Liver (tissue), 9 donors: Measurements from ENCODE around the gene U2AF1L4. TPM values are rescaled to one million over a fixed set of nuclear protein-coding genes. Genes with fewer than 3 reads are reported as not detected.

Experiments used
- DNase-seq: peaks from one replicate; pipeline ENCODE4 v3.0.0-alpha.2; 2017; ENCODE audit warnings: low spot score
- H3K27ac ChIP-seq, 2 donors: one replicate each; pipeline ENCODE4 v1.7.0; 2013; ENCODE audit warnings: inconsistent platforms in 2 of 2, low read length in 2 of 2, control low read depth in 1 of 2, low read depth in 1 of 2, mild to moderate bottlenecking in 1 of 2
- H3K27me3 ChIP-seq, 4 donors: one replicate each; pipeline versions ENCODE4 v1.6.1 to v1.7.0; 2013; ENCODE audit warnings: low read length in 3 of 4, inconsistent platforms in 1 of 4, mild to moderate bottlenecking in 1 of 4, moderate library complexity in 1 of 4; ENCODE audit not compliant: control insufficient read depth in 4 of 4, insufficient read depth in 4 of 4
- H3K36me3 ChIP-seq, 4 donors: one replicate each; pipeline versions ENCODE4 v1.6.1 to v1.7.0; 2013; ENCODE audit warnings: low read length in 3 of 4, mild to moderate bottlenecking in 3 of 4, low read depth in 1 of 4, moderate library complexity in 1 of 4; ENCODE audit not compliant: control insufficient read depth in 4 of 4, insufficient read depth in 3 of 4
- H3K4me1 ChIP-seq, 4 donors: one replicate each; pipeline versions ENCODE4 v1.6.1 to v1.7.0; 2013; ENCODE audit warnings: low read length in 3 of 4, mild to moderate bottlenecking in 3 of 4, moderate library complexity in 1 of 4; ENCODE audit not compliant: control insufficient read depth in 4 of 4, insufficient read depth in 4 of 4
- H3K4me3 ChIP-seq, 3 donors: one replicate each; pipeline versions ENCODE4 v1.6.1 to v1.7.0; 2013; ENCODE audit warnings: low read length in 3 of 3, control low read depth in 1 of 3, low read depth in 1 of 3, mild to moderate bottlenecking in 1 of 3
- H3K9ac ChIP-seq, 2 donors: one replicate each; pipeline ENCODE4 v1.7.0; 2013; ENCODE audit warnings: low read length in 2 of 2, mild to moderate bottlenecking in 2 of 2, moderate library complexity in 2 of 2, control low read depth in 1 of 2, low read depth in 1 of 2
- H3K9me3 ChIP-seq, 4 donors: one replicate each; pipeline versions ENCODE4 v1.6.1 to v1.7.0; 2013; ENCODE audit warnings: low read length in 3 of 4; ENCODE audit not compliant: control insufficient read depth in 4 of 4
- CTCF ChIP-seq: fragments of 150-350 bp; IDR thresholded peaks from 2 replicates; pipeline ENCODE4 v1.5.1; 2017; ENCODE audit warnings: improper control_type of control experiment, low read depth, low read length; ENCODE audit not compliant: missing input control
- FOXA2 ChIP-seq: IDR thresholded peaks from 2 replicates; pipeline ENCODE4 v1.6.1; 2016; ENCODE audit warnings: antibody characterized with exemption
- GABPA ChIP-seq, 2 donors: IDR thresholded peaks in 1 of 2; conservative IDR thresholded peaks in 1 of 2; 2 replicates each; pipeline ENCODE4 v1.6.1; 2016; ENCODE audit warnings: antibody characterized with exemption in 2 of 2, mild to moderate bottlenecking in 1 of 2, moderate library complexity in 1 of 2
- HNF4A ChIP-seq, 2 donors: conservative IDR thresholded peaks; 2 replicates each; pipeline ENCODE4 v1.6.1; 2016; ENCODE audit warnings: antibody characterized with exemption in 2 of 2, mild to moderate bottlenecking in 2 of 2
- HNF4G ChIP-seq: IDR thresholded peaks from 2 replicates; pipeline ENCODE4 v1.6.1; 2016; ENCODE audit warnings: antibody characterized with exemption
- NR2F2 ChIP-seq: IDR thresholded peaks from 2 replicates; pipeline ENCODE4 v1.6.1; 2016; ENCODE audit warnings: antibody characterized with exemption
- TAF1 ChIP-seq: conservative IDR thresholded peaks from 2 replicates; pipeline ENCODE4 v1.6.1; 2016; ENCODE audit warnings: antibody characterized with exemption, mild to moderate bottlenecking
- YY1 ChIP-seq: IDR thresholded peaks from 2 replicates; pipeline ENCODE4 v1.6.1; 2016; ENCODE audit warnings: antibody characterized with exemption, mild to moderate bottlenecking
- WGBS: extraction: QIAGEN DNeasy Blood & Tissue Kit; methylation state at CpG from one replicate; pipeline ENCODE4 v1.1.7; 2013; 5-methylcytosine and 5-hydroxymethylcytosine counted together
- polyA plus RNA-seq, 2 donors: library from polyadenylated mRNA; stranded (reverse) in 1 of 2; unstranded in 1 of 2; fragments of 200-250 nt in 1 of 2; fragments of >200 nt in 1 of 2; fragmentation: Nextera tagmentation in 1 of 2; extraction: Ambion mirVana in 1 of 2; gene quantifications; one replicate each; pipeline versions ENCODE4 v1.2.1 to v1.2.3, GENCODE V29; 2013 to 2015
- total RNA-seq, 2 donors: library from RNA; depleted of rRNA; stranded (reverse); fragments of >200 nt; gene quantifications; one replicate each; pipeline ENCODE4 v1.2.3, GENCODE V29; 2014
- donor health status: healthy.
- donor health status: healthy.
- donor health status: healthy.
- donor health status: healthy.
- donor health status: healthy.

Gene U2AF1L4
- total and polyA plus RNA-seq, 4 donors: 4.5 to 36.5 (median 13.4) TPM

GRCh38 chr19:35693422-35693821 is 51.8 kb downstream of the U2AF1L4 start:
- DNase-seq: no peak
- Histone ChIP-seq H3K27ac (no peak overlapping the region), H3K9ac (no peak overlapping the region), H3K4me3 (no peak overlapping the region), H3K36me3 (no peaks in the 10 kb centered on the region), H3K9me3 (no peaks in the 10 kb centered on the region), H3K4me1 (no peaks in the 10 kb centered on the region), H3K27me3 (no peaks in the 10 kb centered on the region)
- no peak for TF ChIP-seq GABPA (IDR thresholded peaks at IDR 0.05 in 1 of 2, conservative IDR thresholded peaks at IDR 0.05 in 1 of 2)
- no peak for TF ChIP-seq HNF4G
- TF ChIP-seq FOXA2: no peak
- no peak for TF ChIP-seq NR2F2
- no peak for TF ChIP-seq YY1
- TF ChIP-seq TAF1: no peak
- no peak for TF ChIP-seq HNF4A (conservative IDR thresholded peaks at IDR 0.05)
- TF ChIP-seq CTCF: no peak
- WGBS: 19% methylated on average over 8 of the region's 8 CpGs

Other genes with a start within 250 kb of the U2AF1L4 start
- 1 to 10 TPM; 1.7 to 9.4 TPM for gene DMKN, start 231.8 kb downstream of the U2AF1L4 start, total RNA-seq
- gene DMKN, start 231.8 kb downstream of the U2AF1L4 start, polyA plus RNA-seq: 1 to 10 TPM; 1.4 to 3.1 TPM
- not detected for gene SBSN, start 217.1 kb downstream of the U2AF1L4 start, total RNA-seq
- not detected for gene SBSN, start 217.1 kb downstream of the U2AF1L4 start, polyA plus RNA-seq
- gene GAPDHS, start 212.0 kb downstream of the U2AF1L4 start, total RNA-seq: not detected
- not detected for gene GAPDHS, start 212.0 kb downstream of the U2AF1L4 start, polyA plus RNA-seq
- gene TMEM147, start 199.8 kb downstream of the U2AF1L4 start, total RNA-seq: 10 to 100 TPM; 18.1 to 28.0 TPM
- 10 to 100 TPM; 61.3 to 97.4 TPM for gene TMEM147, start 199.8 kb downstream of the U2AF1L4 start, polyA plus RNA-seq
- gene ATP4A, start 181.8 kb downstream of the U2AF1L4 start, total RNA-seq: not detected
- not detected for gene ATP4A, start 181.8 kb downstream of the U2AF1L4 start, polyA plus RNA-seq
- gene PMIS2, start 159.2 kb downstream of the U2AF1L4 start, total RNA-seq: not detected
- gene PMIS2, start 159.2 kb downstream of the U2AF1L4 start, polyA plus RNA-seq: not detected
- gene HAUS5, start 132.7 kb downstream of the U2AF1L4 start, total RNA-seq: 1 to 10 TPM; 2.5 to 7.3 TPM
- 1 to 10 TPM; 1.9 to 2.2 TPM for gene HAUS5, start 132.7 kb downstream of the U2AF1L4 start, polyA plus RNA-seq
- gene RBM42, start 116.4 kb downstream of the U2AF1L4 start, total RNA-seq: 10 to 100 TPM; 20.1 TPM
- gene RBM42, start 116.4 kb downstream of the U2AF1L4 start, polyA plus RNA-seq: 10 to 100 TPM; 17.8 to 34.7 TPM
- under 1 TPM; 0.17 to 0.70 TPM for gene ETV2, start 103.7 kb downstream of the U2AF1L4 start, total RNA-seq
- 1 to 10 TPM; 1.6 to 1.8 TPM for gene ETV2, start 103.7 kb downstream of the U2AF1L4 start, polyA plus RNA-seq
- gene COX6B1, start 97.1 kb downstream of the U2AF1L4 start, total RNA-seq: 100 to 1,000 TPM; 139 to 191 TPM
- 100 to 1,000 TPM; 451 to 518 TPM for gene COX6B1, start 97.1 kb downstream of the U2AF1L4 start, polyA plus RNA-seq
- gene UPK1A, start 78.9 kb downstream of the U2AF1L4 start, total RNA-seq: under 1 TPM in 1 of 2 donors, not detected in 1; 0.56 TPM
- under 1 TPM in 1 of 2 donors, not detected in 1; 0.10 TPM for gene UPK1A, start 78.9 kb downstream of the U2AF1L4 start, polyA plus RNA-seq
- not detected for gene ZBTB32, start 40.9 kb downstream of the U2AF1L4 start, total RNA-seq
- gene ZBTB32, start 40.9 kb downstream of the U2AF1L4 start, polyA plus RNA-seq: under 1 TPM in 1 of 2 donors, not detected in 1; 0.47 TPM
- gene KMT2B, start 27.4 kb downstream of the U2AF1L4 start, total RNA-seq: 10 to 100 TPM in 1 of 2 donors, 1 to 10 TPM in 1; 6.3 to 12.1 TPM
- gene KMT2B, start 27.4 kb downstream of the U2AF1L4 start, polyA plus RNA-seq: 10 to 100 TPM in 1 of 2 donors, 1 to 10 TPM in 1; 3.7 to 10.3 TPM
- gene IGFLR1, start 3.0 kb downstream of the U2AF1L4 start, total RNA-seq: 10 to 100 TPM in 1 of 2 donors, 1 to 10 TPM in 1; 7.0 to 11.2 TPM
- 10 to 100 TPM; 51.1 to 59.7 TPM for gene IGFLR1, start 3.0 kb downstream of the U2AF1L4 start, polyA plus RNA-seq
- gene PSENEN, start 233 bp upstream of the U2AF1L4 start, total RNA-seq: 1 to 10 TPM; 7.4 to 7.7 TPM
- 10 to 100 TPM; 33.8 to 58.1 TPM for gene PSENEN, start 233 bp upstream of the U2AF1L4 start, polyA plus RNA-seq
- 1 to 10 TPM; 2.6 to 7.0 TPM for gene LIN37, start 3.2 kb upstream of the U2AF1L4 start, total RNA-seq
- 1 to 10 TPM; 5.8 to 6.3 TPM for gene LIN37, start 3.2 kb upstream of the U2AF1L4 start, polyA plus RNA-seq
- 1 to 10 TPM; 2.7 to 4.4 TPM for gene HSPB6, start 11.6 kb upstream of the U2AF1L4 start, total RNA-seq
- 10 to 100 TPM in 1 of 2 donors, 1 to 10 TPM in 1; 6.9 to 17.7 TPM for gene HSPB6, start 11.6 kb upstream of the U2AF1L4 start, polyA plus RNA-seq
- 1 to 10 TPM; 2.1 to 4.5 TPM for gene PROSER3, start 12.8 kb upstream of the U2AF1L4 start, total RNA-seq
- 1 to 10 TPM; 2.4 to 3.1 TPM for gene PROSER3, start 12.8 kb upstream of the U2AF1L4 start, polyA plus RNA-seq
- 10 to 100 TPM in 1 of 2 donors, 1 to 10 TPM in 1; 2.0 to 10.1 TPM for gene ARHGAP33, start 30.1 kb upstream of the U2AF1L4 start, total RNA-seq
- 1 to 10 TPM in 1 of 2 donors, under 1 TPM in 1; 0.85 to 1.6 TPM for gene ARHGAP33, start 30.1 kb upstream of the U2AF1L4 start, polyA plus RNA-seq
- gene PRODH2, start 67.4 kb upstream of the U2AF1L4 start, total RNA-seq: 100 to 1,000 TPM in 1 of 2 donors, 10 to 100 TPM in 1; 56.4 to 116 TPM
- 100 to 1,000 TPM; 112 to 156 TPM for gene PRODH2, start 67.4 kb upstream of the U2AF1L4 start, polyA plus RNA-seq
- gene NPHS1, start 107.1 kb upstream of the U2AF1L4 start, total RNA-seq: under 1 TPM in 1 of 2 donors, not detected in 1; under 0.01 TPM
- not detected for gene NPHS1, start 107.1 kb upstream of the U2AF1L4 start, polyA plus RNA-seq
- not detected for gene KIRREL2, start 111.5 kb upstream of the U2AF1L4 start, total RNA-seq
- not detected for gene KIRREL2, start 111.5 kb upstream of the U2AF1L4 start, polyA plus RNA-seq
- gene APLP1, start 123.2 kb upstream of the U2AF1L4 start, total RNA-seq: under 1 TPM in 1 of 2 donors, not detected in 1; 0.08 TPM
- gene APLP1, start 123.2 kb upstream of the U2AF1L4 start, polyA plus RNA-seq: under 1 TPM; 0.16 to 0.51 TPM
- 1 to 10 TPM; 1.3 to 2.4 TPM for gene NFKBID, start 155.1 kb upstream of the U2AF1L4 start, total RNA-seq
- 1 to 10 TPM in 1 of 2 donors, under 1 TPM in 1; 0.66 to 1.2 TPM for gene NFKBID, start 155.1 kb upstream of the U2AF1L4 start, polyA plus RNA-seq
- gene HCST, start 157.1 kb upstream of the U2AF1L4 start, total RNA-seq: 1 to 10 TPM; 2.0 to 3.1 TPM
- 10 to 100 TPM in 1 of 2 donors, 1 to 10 TPM in 1; 4.6 to 13.3 TPM for gene HCST, start 157.1 kb upstream of the U2AF1L4 start, polyA plus RNA-seq
- gene TYROBP, start 162.9 kb upstream of the U2AF1L4 start, total RNA-seq: 10 to 100 TPM; 26.8 to 37.6 TPM
- gene TYROBP, start 162.9 kb upstream of the U2AF1L4 start, polyA plus RNA-seq: 10 to 100 TPM; 43.8 to 89.6 TPM
- 1 to 10 TPM in 1 of 2 donors, under 1 TPM in 1; 0.89 to 1.9 TPM for gene LRFN3, start 191.0 kb upstream of the U2AF1L4 start, total RNA-seq
- gene LRFN3, start 191.0 kb upstream of the U2AF1L4 start, polyA plus RNA-seq: 1 to 10 TPM; 2.2 to 8.4 TPM
- 10 to 100 TPM in 1 of 2 donors, 1 to 10 TPM in 1; 8.4 to 28.4 TPM for gene SDHAF1, start 249.8 kb upstream of the U2AF1L4 start, total RNA-seq
- 10 to 100 TPM; 16.0 to 21.7 TPM for gene SDHAF1, start 249.8 kb upstream of the U2AF1L4 start, polyA plus RNA-seq